SU-DHL-6 (cell line): ENCODE measurements around the gene WSCD2.

ENCODE experiments used
- CTCF ChIP-seq: fragments of 200-600 bp; sonication (generic); IDR thresholded peaks from one replicate; pipeline ENCODE4 v1.5.1; 2017; ENCODE audit warnings: antibody characterized with exemption, mild to moderate bottlenecking, low read length, moderate library complexity; ENCODE audit not compliant: insufficient read depth, poor library complexity, severe bottlenecking
- EZH2phosphoT487 ChIP-seq: fragments of 200-600 bp; sonication (generic), shearing (Covaris generic); conservative IDR thresholded peaks from 2 replicates; pipeline ENCODE4 v1.6.1; 2018; ENCODE audit warnings: mild to moderate bottlenecking, antibody characterized with exemption, low read length, moderate library complexity, mixed read lengths

GRCh38 chr12:108133482-108133881 lies 4.4 kb downstream of the WSCD2 start:
- TF ChIP-seq CTCF = no peak
- TF ChIP-seq EZH2phosphoT487 = no peak
